SU-DHL-6 (cell line): Measurements from ENCODE around the gene CAMK2D.

Experiments used
- H2AFZ ChIP-seq: fragments of 200-600 bp; sonication (generic); 2 replicates; pipeline ENCODE4 v1.6.1; 2014; ENCODE audit warnings: low read depth, mild to moderate bottlenecking, moderate library complexity, mixed read lengths, antibody characterized with exemption, low read length; ENCODE audit not compliant: severe bottlenecking
- H3F3A ChIP-seq: fragments of 200-600 bp; shearing (Covaris generic); 2 replicates; pipeline ENCODE4 v1.6.0; 2016; ENCODE audit warnings: antibody characterized with exemption, mild to moderate bottlenecking; ENCODE audit not compliant: insufficient read depth
- H3K27ac ChIP-seq: fragments of 200-600 bp; sonication (generic); 2 replicates; pipeline ENCODE4 v1.5.1; 2016; ENCODE audit warnings: low read depth, mild to moderate bottlenecking, low read length, moderate library complexity, mixed read lengths
- H3K27me3 ChIP-seq: fragments of 200-600 bp; sonication (generic), shearing (Covaris generic); 2 replicates; pipeline ENCODE4 v1.6.0; 2014; ENCODE audit warnings: mild to moderate bottlenecking, low read length
- H3K36me3 ChIP-seq: fragments of 200-600 bp; sonication (generic); 2 replicates; pipeline ENCODE4 v1.6.1; 2014; ENCODE audit warnings: mild to moderate bottlenecking, low read length, mixed read lengths
- H3K4me2 ChIP-seq: fragments of 300-600, 200-600 bp; shearing (Covaris generic), sonication (generic); 2 replicates; pipeline ENCODE4 v1.6.0; 2014; ENCODE audit warnings: low read length, low read depth, mild to moderate bottlenecking; ENCODE audit not compliant: poor library complexity, severe bottlenecking
- H3K4me3 ChIP-seq: fragments of 200-600 bp; sonication (generic); 2 replicates; pipeline ENCODE4 v1.5.1; 2014; ENCODE audit warnings: antibody characterized with exemption, low read length, mild to moderate bottlenecking, mixed read lengths; ENCODE audit not compliant: insufficient read depth, poor library complexity, severe bottlenecking
- H3K79me2 ChIP-seq: fragments of 200-600 bp; sonication (generic); 2 replicates; pipeline ENCODE4 v1.6.1; 2014; ENCODE audit warnings: mild to moderate bottlenecking, low read length, moderate library complexity; ENCODE audit not compliant: insufficient read depth
- H3K9ac ChIP-seq: fragments of 200-600 bp; sonication (generic); 2 replicates; pipeline ENCODE4 v1.7.0; 2014; ENCODE audit warnings: mild to moderate bottlenecking, low read length
- H3K9me2 ChIP-seq: fragments of 200-600 bp; sonication (generic); replicated peaks from 2 replicates; pipeline ENCODE4 v1.6.1; 2014; ENCODE audit warnings: low read length; ENCODE audit not compliant: insufficient read depth
- H3K9me3 ChIP-seq: fragments of 200-600 bp; sonication (generic); 2 replicates; pipeline ENCODE4 v1.6.1; 2014; ENCODE audit warnings: low read length, mixed read lengths; ENCODE audit not compliant: insufficient read depth
- H4K20me1 ChIP-seq: fragments of 200-600 bp; sonication (generic); 2 replicates; pipeline ENCODE4 v1.6.1; 2014; ENCODE audit warnings: low read depth, mild to moderate bottlenecking, antibody characterized with exemption, low read length, moderate library complexity, mixed read lengths
- EZH2phosphoT487 ChIP-seq: fragments of 200-600 bp; sonication (generic), shearing (Covaris generic); conservative IDR thresholded peaks from 2 replicates; pipeline ENCODE4 v1.6.1; 2018; ENCODE audit warnings: mild to moderate bottlenecking, antibody characterized with exemption, low read length, moderate library complexity, mixed read lengths
- TF ChIP-seq, protein P1 (sequence below): fragments of 200-600 bp; sonication (generic); IDR thresholded peaks from one replicate; pipeline ENCODE4 v1.5.1; 2017; ENCODE audit warnings: antibody characterized with exemption, mild to moderate bottlenecking, low read length, moderate library complexity; ENCODE audit not compliant: insufficient read depth, poor library complexity, severe bottlenecking

CAMK2D gene

DNA sequence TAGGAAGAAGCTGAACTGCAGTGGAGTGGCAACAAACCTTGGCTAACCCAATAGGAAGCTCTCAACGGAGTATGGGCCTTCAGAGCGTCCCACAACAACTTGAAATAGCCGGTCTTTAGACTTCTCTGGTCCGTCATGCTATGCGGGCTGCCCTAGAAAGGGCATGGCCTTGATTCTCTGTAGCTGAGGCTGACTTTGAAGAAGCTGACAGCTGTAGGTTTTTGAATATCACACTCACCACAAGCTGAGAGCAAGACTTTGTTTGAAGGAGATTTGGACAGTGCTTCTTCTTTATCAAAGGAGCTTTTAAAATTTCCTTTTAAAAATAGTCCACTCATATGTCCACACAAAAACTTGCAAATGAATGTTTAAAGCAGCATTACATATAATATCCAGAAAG, 322.9 kb downstream of the CAMK2D start:
- Histone ChIP-seq H3K9me2 (no peaks in the 10 kb centered on the region), H3K27me3 (no peaks in the 10 kb centered on the region), H3F3A (no peaks in the 10 kb centered on the region), H3K4me3 (no peak overlapping the region), H3K9ac (no peak overlapping the region), H3K36me3 (no peaks in the 10 kb centered on the region), H3K4me2 (no peak overlapping the region), H3K27ac (no peak overlapping the region), H3K79me2 (no peaks in the 10 kb centered on the region), H4K20me1 (no peaks in the 10 kb centered on the region), H2AFZ (no peak overlapping the region), H3K9me3 (no peaks in the 10 kb centered on the region)
- no peak for TF ChIP-seq EZH2phosphoT487
- TF ChIP-seq, protein P1, sequence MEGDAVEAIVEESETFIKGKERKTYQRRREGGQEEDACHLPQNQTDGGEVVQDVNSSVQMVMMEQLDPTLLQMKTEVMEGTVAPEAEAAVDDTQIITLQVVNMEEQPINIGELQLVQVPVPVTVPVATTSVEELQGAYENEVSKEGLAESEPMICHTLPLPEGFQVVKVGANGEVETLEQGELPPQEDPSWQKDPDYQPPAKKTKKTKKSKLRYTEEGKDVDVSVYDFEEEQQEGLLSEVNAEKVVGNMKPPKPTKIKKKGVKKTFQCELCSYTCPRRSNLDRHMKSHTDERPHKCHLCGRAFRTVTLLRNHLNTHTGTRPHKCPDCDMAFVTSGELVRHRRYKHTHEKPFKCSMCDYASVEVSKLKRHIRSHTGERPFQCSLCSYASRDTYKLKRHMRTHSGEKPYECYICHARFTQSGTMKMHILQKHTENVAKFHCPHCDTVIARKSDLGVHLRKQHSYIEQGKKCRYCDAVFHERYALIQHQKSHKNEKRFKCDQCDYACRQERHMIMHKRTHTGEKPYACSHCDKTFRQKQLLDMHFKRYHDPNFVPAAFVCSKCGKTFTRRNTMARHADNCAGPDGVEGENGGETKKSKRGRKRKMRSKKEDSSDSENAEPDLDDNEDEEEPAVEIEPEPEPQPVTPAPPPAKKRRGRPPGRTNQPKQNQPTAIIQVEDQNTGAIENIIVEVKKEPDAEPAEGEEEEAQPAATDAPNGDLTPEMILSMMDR: no peak

DNA sequence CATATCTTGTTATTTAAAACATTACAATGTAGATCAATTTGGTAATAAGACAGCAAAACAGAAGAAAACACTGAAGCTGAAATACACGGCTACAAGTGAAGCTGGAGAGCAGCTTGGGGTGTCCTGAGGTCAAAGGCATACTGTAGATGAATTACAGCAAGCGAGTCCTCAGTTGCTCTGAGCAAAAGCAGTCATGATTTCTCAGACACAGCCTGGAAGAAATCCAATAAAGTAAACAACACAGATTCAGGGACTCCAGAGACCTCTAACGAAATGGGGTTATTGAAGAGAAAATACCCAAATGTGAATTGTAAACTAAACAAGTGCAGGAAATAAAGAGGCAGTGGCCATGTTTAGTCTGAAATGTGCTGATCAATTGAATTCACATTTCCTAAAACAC, 324.4 kb downstream of the CAMK2D start:
- no peak overlapping the region for H3K4me2 ChIP-seq

DNA sequence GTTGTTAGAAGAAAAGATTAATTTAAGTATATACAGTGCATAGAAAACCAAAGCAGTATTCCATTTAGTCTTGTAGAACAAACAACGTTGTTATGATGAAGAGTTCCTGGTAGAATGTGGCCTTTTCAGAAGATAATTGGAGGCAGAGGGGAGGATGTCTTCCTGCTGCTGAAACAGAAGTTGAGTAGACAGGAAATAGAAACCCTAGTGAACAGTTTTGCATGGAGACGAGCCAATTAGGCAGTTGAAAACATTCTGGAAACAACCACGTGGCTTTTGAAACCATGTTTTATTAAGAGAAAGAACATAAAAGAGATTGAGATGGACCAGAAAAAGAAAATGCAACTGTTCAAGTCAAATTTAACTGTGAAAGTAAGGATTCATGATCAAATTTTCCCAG, 325.2 kb downstream of the CAMK2D start:
- no peaks in the 10 kb centered on the region for H3K9me3 ChIP-seq
- no peak overlapping the region for H2AFZ ChIP-seq
- no peaks in the 10 kb centered on the region for H3K79me2 ChIP-seq
- H3K36me3 ChIP-seq: no peaks in the 10 kb centered on the region
- no peaks in the 10 kb centered on the region for H3F3A ChIP-seq
- H3K4me3 ChIP-seq: no peak overlapping the region
- H3K9me2 ChIP-seq: no peaks in the 10 kb centered on the region
- no peaks in the 10 kb centered on the region for H3K27me3 ChIP-seq
- no peak for TF ChIP-seq EZH2phosphoT487
- TF ChIP-seq, protein P1: no peak
- H3K4me2 ChIP-seq: no peak overlapping the region
- no peak overlapping the region for H3K9ac ChIP-seq
- H3K27ac ChIP-seq: no peak overlapping the region
- no peaks in the 10 kb centered on the region for H4K20me1 ChIP-seq

More for the DNA sequence above, 324.4 kb downstream of the CAMK2D start:
- Histone ChIP-seq H3K9me3 (no peaks in the 10 kb centered on the region), H3K27ac (no peak overlapping the region), H3K4me3 (no peak overlapping the region), H2AFZ (no peak overlapping the region), H3K9ac (no peak overlapping the region), H3K9me2 (no peaks in the 10 kb centered on the region), H3K79me2 (no peaks in the 10 kb centered on the region), H4K20me1 (no peaks in the 10 kb centered on the region), H3F3A (no peaks in the 10 kb centered on the region), H3K27me3 (no peaks in the 10 kb centered on the region), H3K36me3 (no peaks in the 10 kb centered on the region)
- TF ChIP-seq, protein P1: no peak
- no peak for TF ChIP-seq EZH2phosphoT487
